Measurements from ENCODE around the gene HLA-DPA1.

GRCh38 chr6:33018904-33019303 is 54.5 kb downstream of the HLA-DPA1 start:
- TF ChIP-seq POLR2AphosphoS5 (IDR thresholded peaks at IDR 0.05; ENCODE audit: borderline replicate concordance, low read depth, low read length) (no peak), EZH2 (IDR thresholded peaks at IDR 0.05) (no peak), FOXP2 (optimal IDR thresholded peaks at IDR 0.05; ENCODE audit: control extremely low read depth, extremely low read length, insufficient read depth) (no peak)
